CD4-positive, alpha-beta T cell treated with Interleukin-4 for 4 hours (primary cell): ENCODE measurements around the gene ANKS1A.

Experiments
- DNase-seq: peaks from one replicate; pipeline ENCODE4 v3.0.0-alpha.2; 2020

The ANKS1A gene

DNA sequence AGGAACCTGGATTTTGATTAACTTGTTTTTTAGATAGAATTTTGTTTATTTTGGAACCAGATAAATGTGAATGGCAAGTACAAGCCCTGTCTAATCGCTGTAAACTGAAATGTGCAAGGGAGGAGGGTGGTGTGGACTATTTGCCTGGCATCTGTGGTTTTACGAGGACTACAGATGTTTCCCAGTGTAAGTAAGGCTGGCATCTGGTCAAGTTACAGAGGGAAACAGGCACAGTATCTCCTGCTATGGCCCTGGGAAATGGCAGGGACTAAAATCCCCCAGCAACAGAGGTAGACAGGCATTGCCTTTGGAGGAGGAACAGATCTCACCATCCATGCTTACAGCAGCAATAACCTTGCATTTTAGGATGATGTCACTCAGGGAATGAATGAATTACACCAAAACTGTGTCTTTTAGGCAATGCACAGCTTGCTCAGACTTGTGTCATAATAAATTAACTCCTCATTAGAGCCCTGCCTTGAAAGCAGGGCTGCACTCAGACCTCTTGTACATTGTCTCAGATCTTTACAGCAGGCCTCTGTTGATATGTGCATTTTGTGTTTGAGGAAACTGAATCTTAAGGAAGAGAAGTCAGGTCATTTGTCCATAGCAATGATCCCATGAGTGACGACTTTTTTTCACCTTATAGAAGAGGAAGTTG, 155.8 kb downstream of the ANKS1A start:
- DNase-seq = no peak

DNA sequence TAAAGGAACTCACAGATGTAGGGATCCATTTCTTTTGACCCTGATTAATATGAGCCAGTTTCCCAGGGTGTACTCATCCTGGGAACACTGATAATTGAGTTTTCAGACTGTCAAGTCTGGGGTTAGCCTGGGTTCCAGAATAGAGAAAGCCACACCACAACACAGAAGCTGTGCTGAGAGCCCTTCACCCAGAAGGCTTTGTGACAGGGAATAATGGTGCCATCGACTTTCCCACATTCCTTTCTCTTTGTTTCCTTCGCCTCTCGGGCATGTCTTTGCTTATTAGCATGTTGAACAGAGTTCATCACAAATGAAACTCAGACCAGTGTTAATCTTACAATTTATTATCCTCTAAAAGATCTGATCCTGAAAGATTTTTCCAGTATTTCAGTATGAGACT, 157.0 kb downstream of the ANKS1A start:
- DNase-seq = no peak

DNA sequence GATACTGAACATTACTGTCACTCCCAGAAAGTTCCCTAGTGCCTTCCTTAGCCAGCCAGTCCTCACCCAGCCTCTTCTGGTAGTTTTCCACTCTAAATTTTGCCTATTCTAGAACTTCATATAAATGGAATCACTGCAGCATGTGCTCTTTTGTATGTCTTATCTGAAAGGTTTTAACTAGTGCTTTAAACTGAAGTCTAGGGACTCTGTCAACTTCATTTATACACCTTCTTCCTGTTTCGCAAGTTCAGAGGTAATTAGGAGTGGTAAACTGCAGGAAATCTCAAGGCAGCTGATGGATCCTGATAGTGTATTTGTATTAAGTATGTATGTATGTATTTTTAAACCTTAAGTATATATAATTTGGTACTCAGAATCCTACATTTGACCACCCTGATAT, 157.8 kb downstream of the ANKS1A start:
- no peak for DNase-seq

- no peak for DNase-seq
Observed at GRCh38 chr6:35047265-35048011, 158.4 kb downstream of the ANKS1A start.

- no peak for DNase-seq
Observed at GRCh38 chr6:35048031-35048613, 159.1 kb downstream of the ANKS1A start.

GRCh38 chr6:35048631-35049083, 159.6 kb downstream of the ANKS1A start:
- no peak for DNase-seq

GRCh38 chr6:35049156-35049735, 160.2 kb downstream of the ANKS1A start:
- no peak for DNase-seq

GRCh38 chr6:35049900-35050756, 161.1 kb downstream of the ANKS1A start:
- DNase-seq = no peak

DNA sequence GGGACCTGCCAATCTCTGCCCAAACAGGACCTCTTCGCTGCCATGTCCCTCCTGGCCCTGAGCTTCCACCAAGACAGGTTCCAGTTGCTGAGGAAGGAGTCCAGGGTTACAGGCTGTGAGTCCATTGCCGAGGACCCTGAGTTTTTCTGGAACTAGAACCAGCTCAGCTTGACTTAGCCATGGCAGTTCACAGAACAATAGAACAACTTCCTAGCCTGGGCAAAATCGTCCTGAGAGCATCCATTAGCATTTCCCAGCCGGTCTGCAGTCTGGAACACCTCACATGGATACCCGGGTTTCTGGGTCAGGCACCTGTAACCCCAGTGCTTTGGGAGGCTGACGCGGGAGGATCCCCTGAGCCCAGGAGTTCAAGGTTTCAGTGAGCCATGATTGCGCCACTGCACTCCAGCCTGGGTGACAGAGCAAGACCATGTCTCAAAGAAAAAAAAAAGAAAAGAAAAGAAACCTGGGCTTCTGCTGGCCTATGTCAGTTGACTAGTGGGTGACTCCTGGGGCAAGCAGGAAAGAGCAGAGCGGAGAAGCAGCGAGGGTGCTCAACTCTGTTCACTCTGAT, 161.8 kb downstream of the ANKS1A start:
- no peak for DNase-seq

- DNase-seq = no peak
Observed at GRCh38 chr6:35051396-35051795, 162.3 kb downstream of the ANKS1A start.

DNA sequence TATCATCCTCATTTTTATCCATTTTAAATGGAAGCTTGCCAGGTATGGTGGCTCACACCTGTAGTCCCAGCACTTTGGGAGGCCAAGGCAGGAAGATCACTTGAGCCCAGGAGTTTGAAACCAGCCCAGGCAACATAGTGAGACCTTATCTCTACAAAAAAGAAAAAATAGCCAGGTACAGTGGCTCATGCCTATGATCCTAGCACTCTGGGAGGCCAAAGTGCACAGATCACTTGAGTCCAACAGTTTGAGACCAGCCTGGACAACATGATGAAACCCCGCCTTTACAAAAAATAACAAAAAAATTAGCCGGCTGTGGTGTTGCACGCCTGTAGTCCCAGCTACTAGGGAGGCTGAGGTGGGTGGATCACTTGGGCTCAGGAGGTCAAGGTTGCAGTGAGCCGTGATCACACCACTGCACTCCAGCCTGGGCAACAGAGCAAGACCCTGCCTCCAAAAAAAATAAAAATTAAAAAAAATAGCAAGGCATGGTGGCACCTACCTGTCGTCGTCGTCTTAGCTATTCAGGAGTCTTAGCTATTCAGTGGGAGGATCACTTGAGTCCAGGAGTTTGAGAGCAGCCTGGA, 163.0 kb downstream of the ANKS1A start:
- DNase-seq = no peak

GRCh38 chr6:35052694-35053565, 163.9 kb downstream of the ANKS1A start:
- DNase-seq = no peak

- DNase-seq = no peak
Observed at GRCh38 chr6:35053701-35054100, 164.6 kb downstream of the ANKS1A start.

GRCh38 chr6:35054106-35054742, 165.2 kb downstream of the ANKS1A start:
- DNase-seq = no peak

DNA sequence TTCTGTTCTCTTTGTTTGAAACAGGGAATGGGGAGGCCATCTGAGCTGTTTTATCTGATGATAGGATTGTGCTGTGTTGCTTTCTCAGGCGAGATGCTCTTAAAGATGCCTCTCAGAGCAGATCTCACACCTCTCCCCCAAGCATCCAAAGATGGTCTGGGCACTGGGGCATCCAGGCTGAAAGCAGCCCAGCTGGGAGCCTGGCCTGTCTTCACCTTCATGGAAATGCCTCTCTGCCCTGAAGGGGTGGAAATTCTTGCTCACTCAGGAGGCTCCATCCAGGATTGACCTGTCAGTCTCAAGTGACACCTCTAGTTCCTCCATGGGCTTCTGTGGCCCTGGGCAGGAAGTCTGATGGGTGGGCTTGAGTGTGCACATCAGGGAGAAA, 165.7 kb downstream of the ANKS1A start:
- DNase-seq = no peak

DNA sequence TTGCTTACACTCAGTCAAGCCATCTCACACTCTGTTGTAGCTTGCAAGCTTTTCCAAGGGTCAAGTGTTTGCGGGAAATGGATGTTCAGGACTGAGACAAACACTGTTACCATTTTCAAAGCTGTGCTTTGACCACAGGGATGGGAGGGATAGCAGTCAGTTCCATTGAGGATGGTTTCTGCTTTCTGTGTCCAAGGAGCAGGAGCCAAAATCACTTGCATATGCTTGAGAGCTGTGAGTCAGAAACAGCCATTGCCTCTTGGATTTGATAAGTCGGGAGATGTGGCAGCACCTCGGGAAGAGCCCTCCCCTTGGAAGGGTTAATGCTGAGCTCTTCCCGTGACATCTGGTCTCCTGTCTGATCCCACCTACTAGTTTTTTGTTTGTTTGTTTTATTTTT, 166.8 kb downstream of the ANKS1A start:
- DNase-seq = no peak

DNA sequence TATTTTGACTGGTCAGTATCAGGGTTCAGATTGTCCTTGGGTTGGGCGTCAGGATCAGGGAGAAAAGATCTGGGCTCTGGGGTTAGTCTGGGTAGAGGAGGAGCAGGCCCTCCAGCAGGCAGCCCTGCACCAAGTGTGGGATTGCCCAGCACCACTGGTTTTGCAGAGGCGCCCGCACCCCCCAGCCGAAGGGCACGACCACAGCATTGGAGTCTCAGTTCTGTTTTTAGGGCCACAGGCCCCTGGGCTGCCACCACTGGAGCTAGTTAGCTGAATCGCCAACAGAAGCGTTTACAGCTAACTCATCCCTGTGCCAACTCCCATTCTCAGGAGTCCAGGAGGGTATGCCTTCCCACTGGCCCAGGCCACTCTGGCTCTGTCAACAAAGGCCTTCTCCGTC, 167.9 kb downstream of the ANKS1A start:
- no peak for DNase-seq

GRCh38 chr6:35057449-35058357, 168.6 kb downstream of the ANKS1A start:
- DNase-seq = no peak

GRCh38 chr6:35058358-35058675, 169.3 kb downstream of the ANKS1A start:
- DNase-seq = no peak
